Adipocyte (in vitro differentiated cells): ENCODE results near the gene AHNAK2.

ENCODE experiments used
- DNase-seq: peaks from one replicate; pipeline ENCODE4 v3.0.0-alpha.2; 2015; ENCODE audit warnings: low read depth
- H3K27me3 ChIP-seq: replicated peaks from 2 replicates; pipeline ENCODE4 v1.7.0; 2013; ENCODE audit warnings: mild to moderate bottlenecking, low read length, moderate library complexity; ENCODE audit not compliant: control insufficient read depth, insufficient read depth
- H3K36me3 ChIP-seq: 2 replicates; pipeline ENCODE4 v1.7.0; 2013; ENCODE audit warnings: low read length, mild to moderate bottlenecking, moderate library complexity; ENCODE audit not compliant: control insufficient read depth, insufficient read depth, severe bottlenecking
- H3K4me1 ChIP-seq: 2 replicates; pipeline ENCODE4 v1.7.0; 2013; ENCODE audit warnings: mild to moderate bottlenecking, low read length, moderate library complexity; ENCODE audit not compliant: control insufficient read depth, insufficient read depth
- H3K4me3 ChIP-seq: 2 replicates; pipeline ENCODE4 v1.7.0; 2013; ENCODE audit warnings: mild to moderate bottlenecking, low read length, moderate library complexity
- H3K9ac ChIP-seq: 2 replicates; pipeline ENCODE4 v1.7.0; 2013; ENCODE audit warnings: mild to moderate bottlenecking, low read length, moderate library complexity
- H3K9me3 ChIP-seq: 2 replicates; pipeline ENCODE4 v1.7.0; 2013; ENCODE audit warnings: mild to moderate bottlenecking, low read length, moderate library complexity; ENCODE audit not compliant: control insufficient read depth

AHNAK2 gene

GRCh38 chr14:104937694-104938365, 40.3 kb downstream of the AHNAK2 start:
- DNase-seq = no peak
- Histone ChIP-seq H3K9me3 (no peaks in the 10 kb centered on the region), H3K9ac (no peak overlapping the region), H3K36me3 (peaks cover 2% of the 10 kb centered on the region), H3K4me1 (no peaks in the 10 kb centered on the region), H3K27me3 (peaks cover 3% of the 10 kb centered on the region), H3K4me3 (no peak overlapping the region)

- peaks cover 3% of the 10 kb centered on the region for H3K27me3 ChIP-seq
- peaks cover 2% of the 10 kb centered on the region for H3K36me3 ChIP-seq
These were observed 41.0 kb downstream of the AHNAK2 start for GRCh38 chr14:104937161-104937560.

GRCh38 chr14:104936361-104937155, 41.6 kb downstream of the AHNAK2 start:
- no peak for DNase-seq
- Histone ChIP-seq H3K27me3 (peaks cover 3% of the 10 kb centered on the region), H3K9ac (no peak overlapping the region), H3K36me3 (peaks cover 2% of the 10 kb centered on the region), H3K9me3 (no peaks in the 10 kb centered on the region), H3K4me3 (no peak overlapping the region), H3K4me1 (no peaks in the 10 kb centered on the region)

More at GRCh38 chr14:104937161-104937560, 41.0 kb downstream of the AHNAK2 start:
- Histone ChIP-seq H3K9me3 (no peaks in the 10 kb centered on the region), H3K9ac (no peak overlapping the region), H3K4me3 (no peak overlapping the region), H3K4me1 (no peaks in the 10 kb centered on the region)
- DNase-seq = no peak

GRCh38 chr14:104935955-104936354, 42.2 kb downstream of the AHNAK2 start:
- Histone ChIP-seq H3K4me1 (no peaks in the 10 kb centered on the region), H3K9ac (no peak overlapping the region), H3K36me3 (no peaks in the 10 kb centered on the region), H3K9me3 (no peaks in the 10 kb centered on the region), H3K4me3 (no peak overlapping the region), H3K27me3 (peaks cover 3% of the 10 kb centered on the region)
- no peak for DNase-seq

- Histone ChIP-seq H3K9me3 (no peaks in the 10 kb centered on the region), H3K9ac (no peak overlapping the region), H3K27me3 (peaks cover 3% of the 10 kb centered on the region), H3K4me1 (no peaks in the 10 kb centered on the region), H3K4me3 (no peak overlapping the region), H3K36me3 (no peaks in the 10 kb centered on the region)
- DNase-seq = no peak
These were observed 43.0 kb downstream of the AHNAK2 start for GRCh38 chr14:104935026-104935650.

GRCh38 chr14:104933746-104934733, 44.1 kb downstream of the AHNAK2 start:
- Histone ChIP-seq H3K4me1 (no peaks in the 10 kb centered on the region), H3K36me3 (no peaks in the 10 kb centered on the region), H3K9me3 (no peaks in the 10 kb centered on the region), H3K9ac (no peak overlapping the region), H3K27me3 (peaks cover 9% of the 10 kb centered on the region), H3K4me3 (peak overlapping the region; percentile 47)
- DNase-seq = peak; percentile 15

- peak overlapping the region; percentile 72 for H3K4me3 ChIP-seq
- H3K27me3 ChIP-seq = peaks cover 10% of the 10 kb centered on the region
- H3K9me3 ChIP-seq = no peaks in the 10 kb centered on the region
- H3K4me1 ChIP-seq = no peaks in the 10 kb centered on the region
- H3K36me3 ChIP-seq = no peaks in the 10 kb centered on the region
- peak; percentile 97 for DNase-seq
- H3K9ac ChIP-seq = peak overlapping the region; percentile 64
These were observed 45.2 kb downstream of the AHNAK2 start for GRCh38 chr14:104932676-104933631.

- DNase-seq = no peak
- Histone ChIP-seq H3K36me3 (no peaks in the 10 kb centered on the region), H3K4me1 (no peaks in the 10 kb centered on the region), H3K9me3 (no peaks in the 10 kb centered on the region), H3K27me3 (peaks cover 14% of the 10 kb centered on the region), H3K4me3 (no peak overlapping the region), H3K9ac (peak overlapping the region; percentile 64)
These were observed 46.2 kb downstream of the AHNAK2 start for GRCh38 chr14:104931771-104932675.

- peaks cover 14% of the 10 kb centered on the region for H3K27me3 ChIP-seq
- no peaks in the 10 kb centered on the region for H3K9me3 ChIP-seq
- no peaks in the 10 kb centered on the region for H3K36me3 ChIP-seq
- no peak for DNase-seq
- no peaks in the 10 kb centered on the region for H3K4me1 ChIP-seq
- no peak overlapping the region for H3K4me3 ChIP-seq
- H3K9ac ChIP-seq = no peak overlapping the region
These were observed 46.8 kb downstream of the AHNAK2 start for GRCh38 chr14:104931304-104931770.
